A549 (cell line): ENCODE data around the gene CARD11. TPM values are rescaled to one million over a fixed set of nuclear protein-coding genes. Genes with fewer than 3 reads are reported as not detected.

Experiments used
- ATAC-seq, 2 experiments: fragments of 200-7000 bp in 1 of 2; fragments of >200 bp in 1 of 2; cut with Nextera tagmentation in 1 of 2; cut with Tn5 transposase in 1 of 2; 3 replicates each; pipeline versions ENCODE4 v1.8.0 to v1.9.1; 2018 to 2020; ENCODE audit warnings: mild to moderate bottlenecking in 1 of 2, moderate library complexity in 1 of 2
- CTCF ChIA-PET: fragments of 300-600 bp; sonication (Branson Sonifier 250); formaldehyde crosslinking; extraction: SDS; loops from one replicate; lab custom pipeline; 2021; ENCODE audit warnings: antibody characterized with exemption, inconsistent platforms; lab: Yijun Ruan, JAX
- POLR2A ChIA-PET: fragments of 350-600 bp; formaldehyde crosslinking; extraction: SDS; loops from one replicate; lab custom pipeline; 2021; ENCODE audit warnings: antibody characterized with exemption, inconsistent platforms; lab: Yijun Ruan, JAX
- DNase-seq, 2 experiments: peaks; one replicate each; pipeline versions ENCODE4 v3.0.0 to v3.0.0-alpha.2; 2011 to 2016; ENCODE audit warnings: low read depth in 1 of 2, low spot score in 1 of 2
- FAIRE-seq: peaks from 2 replicates; lab custom pipeline; 2011; peaks lifted over from hg19 to GRCh38; lab: Jason Lieb, UNC
- H3K27ac ChIP-seq, 2 experiments: fragments of >200 bp; sonication (Bioruptor Twin); formaldehyde crosslinking; 3 replicates each; pipeline ENCODE4 v1.5.1; 2016 to 2017
- H3K4me1 ChIP-seq: fragments of >200 bp; sonication (Bioruptor Twin); formaldehyde crosslinking; 3 replicates; pipeline ENCODE4 v1.6.1; 2016
- H3K4me2 ChIP-seq: fragments of >200 bp; sonication (Bioruptor Twin); formaldehyde crosslinking; 3 replicates; pipeline ENCODE4 v1.6.1; 2016
- H3K4me3 ChIP-seq: fragments of >200 bp; sonication (Bioruptor Twin); formaldehyde crosslinking; 3 replicates; pipeline ENCODE4 v1.5.1; 2016
- H3K9me3 ChIP-seq: fragments of >200 bp; sonication (Bioruptor Twin); formaldehyde crosslinking; 3 replicates; pipeline ENCODE4 v1.6.1; 2016
- ATOH8 ChIP-seq: fragments of 250-450 bp; sonication (Bioruptor Pico); IDR thresholded peaks from 2 replicates; pipeline ENCODE4 v1.5.0; 2020; ENCODE audit warnings: low read depth, mild to moderate bottlenecking, moderate library complexity
- CBX2 ChIP-seq: fragments of 200-600 bp; sonication (generic); IDR thresholded peaks from 2 replicates; pipeline ENCODE4 v1.6.1; 2016; ENCODE audit warnings: low read depth, mild to moderate bottlenecking, borderline replicate concordance
- CEBPB ChIP-seq, 2 experiments: fragments of >200 bp in 1 of 2; sonication (Bioruptor Twin) in 1 of 2; formaldehyde crosslinking in 1 of 2; IDR thresholded peaks; 2 replicates each; pipeline ENCODE4 v1.6.1; 2012 to 2016
- CHD2 ChIP-seq: fragments of 150-350 bp; IDR thresholded peaks from 2 replicates; pipeline ENCODE4 v1.6.1; 2014; ENCODE audit warnings: low read length; ENCODE audit not compliant: partially characterized antibody
- CHD4 ChIP-seq: fragments of 200-600 bp; sonication (generic); IDR thresholded peaks from 2 replicates; pipeline ENCODE4 v1.6.1; 2016; ENCODE audit warnings: antibody characterized with exemption, mild to moderate bottlenecking, borderline replicate concordance
- FOXS1 ChIP-seq: fragments of 250-450 bp; sonication (Bioruptor Pico); IDR thresholded peaks from 2 replicates; pipeline ENCODE4 v1.5.0; 2020; ENCODE audit warnings: mild to moderate bottlenecking, moderate library complexity
- HDAC2 ChIP-seq: fragments of 200-600 bp; sonication (generic); IDR thresholded peaks from 2 replicates; pipeline ENCODE4 v1.6.1; 2016
- HEYL ChIP-seq: fragments of 250-450 bp; sonication (Bioruptor Pico); IDR thresholded peaks from 2 replicates; pipeline ENCODE4 v1.8.0; 2021; ENCODE audit warnings: mild to moderate bottlenecking, moderate library complexity
- HOXA7 ChIP-seq: fragments of 250-450 bp; sonication (Bioruptor Pico); IDR thresholded peaks from 2 replicates; pipeline ENCODE4 v1.5.0; 2020; ENCODE audit warnings: mild to moderate bottlenecking, moderate library complexity
- HOXB5 ChIP-seq: fragments of 250-450 bp; sonication (Bioruptor Pico); IDR thresholded peaks from 2 replicates; pipeline ENCODE4 v1.5.0; 2020; ENCODE audit warnings: mild to moderate bottlenecking, moderate library complexity
- JUN ChIP-seq, 2 experiments: fragments of >200 bp; sonication (Bioruptor Twin); formaldehyde crosslinking; IDR thresholded peaks; 2 replicates in 1 of 2; 3 replicates in 1 of 2; pipeline ENCODE4 v1.6.1; 2016 to 2017
- MAFK ChIP-seq: fragments of 450-650 bp; IDR thresholded peaks from 2 replicates; pipeline ENCODE4 v1.6.1; 2014; ENCODE audit not compliant: partially characterized antibody
- MAZ ChIP-seq: fragments of 150-350 bp; IDR thresholded peaks from 2 replicates; pipeline ENCODE4 v1.6.1; 2014; ENCODE audit warnings: antibody characterized with exemption, low read depth, low read length, borderline replicate concordance
- NFE2L2 ChIP-seq: fragments of 150-350 bp; conservative IDR thresholded peaks from 2 replicates; pipeline ENCODE4 v1.6.1; 2014; ENCODE audit warnings: low read length
- NPAS2 ChIP-seq: fragments of 250-450 bp; sonication (Bioruptor Pico); IDR thresholded peaks from 2 replicates; pipeline ENCODE4 v1.8.0; 2022; ENCODE audit warnings: mild to moderate bottlenecking, moderate library complexity, borderline replicate concordance
- PHF8 ChIP-seq: fragments of 200-600 bp; sonication (generic); IDR thresholded peaks from 2 replicates; pipeline ENCODE4 v1.6.1; 2016; ENCODE audit warnings: low read depth, mild to moderate bottlenecking, antibody characterized with exemption, moderate library complexity, borderline replicate concordance
- POLR2AphosphoS2 ChIP-seq: conservative IDR thresholded peaks from 2 replicates; pipeline ENCODE4 v1.6.1; 2012; ENCODE audit warnings: low read length, improper control_type of control experiment, inconsistent platforms
- RAD21 ChIP-seq, 2 experiments: fragments of >200 bp in 1 of 2; sonication (Bioruptor Twin) in 1 of 2; formaldehyde crosslinking in 1 of 2; IDR thresholded peaks in 1 of 2; conservative IDR thresholded peaks in 1 of 2; 2 replicates in 1 of 2; 3 replicates in 1 of 2; pipeline ENCODE4 v1.6.1; 2012 to 2018; ENCODE audit warnings: inconsistent platforms in 1 of 2
- RARB ChIP-seq: fragments of 250-450 bp; sonication (Bioruptor Pico); IDR thresholded peaks from 2 replicates; pipeline ENCODE4 v1.8.0; 2021; ENCODE audit warnings: mild to moderate bottlenecking, moderate library complexity
- RCOR1 ChIP-seq: fragments of 150-350 bp; IDR thresholded peaks from 2 replicates; pipeline ENCODE4 v1.6.1; 2014; ENCODE audit warnings: antibody characterized with exemption, low read length, low read depth
- RFX5 ChIP-seq: fragments of 450-650 bp; IDR thresholded peaks from 2 replicates; pipeline ENCODE4 v1.7.1; 2014; ENCODE audit warnings: antibody characterized with exemption, mild to moderate bottlenecking, moderate library complexity
- RNF2 ChIP-seq: fragments of 200-600 bp; sonication (generic); IDR thresholded peaks from 2 replicates; pipeline ENCODE4 v1.6.1; 2016; ENCODE audit warnings: low read depth, mild to moderate bottlenecking, antibody characterized with exemption, moderate library complexity, borderline replicate concordance
- SREBF2 ChIP-seq: fragments of 450-650 bp; IDR thresholded peaks from 2 replicates; pipeline ENCODE4 v1.6.1; 2014; ENCODE audit warnings: mild to moderate bottlenecking, moderate library complexity
- ZC3H11A ChIP-seq: fragments of 450-650 bp; IDR thresholded peaks from 2 replicates; pipeline ENCODE4 v1.6.1; 2014; ENCODE audit warnings: antibody characterized with exemption, mild to moderate bottlenecking
- ZNF302 ChIP-seq: fragments of 250-450 bp; sonication (Bioruptor Pico); IDR thresholded peaks from 2 replicates; pipeline ENCODE4 v1.9.0; 2021; ENCODE audit warnings: inconsistent platforms, mild to moderate bottlenecking, moderate library complexity
- ZSCAN20 ChIP-seq: fragments of 250-450 bp; sonication (Bioruptor Pico); IDR thresholded peaks from 2 replicates; pipeline ENCODE4 v1.8.0; 2022; ENCODE audit warnings: mild to moderate bottlenecking, moderate library complexity
- WGBS: methylation state at CpG from one replicate; pipeline ENCODE4 v1.1.6; 2017; ENCODE audit errors: missing lambda C conversion rate; 5-methylcytosine and 5-hydroxymethylcytosine counted together
- polyA plus RNA-seq, 4 experiments: library from polyadenylated mRNA; depleted of rRNA in 3 of 4; stranded (reverse); fragments of >200 nt; fragmentation: RNase III in 1 of 4; extraction: RNeasy Plus Mini Kit Qiagen cat#74134 plus additional on column Dnase treatment in 1 of 4; gene quantifications; 2 replicates in 3 of 4; 3 replicates in 1 of 4; pipeline ENCODE4 v1.2.3, GENCODE V29; 2011 to 2017
- TF ChIP-seq, protein P1 (sequence below): fragments of 450-650 bp; IDR thresholded peaks from 2 replicates; pipeline ENCODE4 v1.6.1; 2014; ENCODE audit warnings: antibody characterized with exemption

The CARD11 gene
- polyA plus RNA-seq, 2 of the 4 experiments (the other 2 are of a cell fraction): 0.48 to 1.1 TPM

GRCh38 chr7:3008386-3008785 lies 35.3 kb downstream of the CARD11 start:
- ChIA-PET CTCF (interaction anchor here (0.6 kb wide), 1 partner anchor 123 kb away, joined by 4 read pairs; no protein-coding TSS in a partner anchor), POLR2A (no interaction called here)
- H3K27ac ChIP-seq: no peak overlapping the region
- no peak for DNase-seq
- H3K4me2 ChIP-seq: no peak overlapping the region
- 72% methylated on average over 2 of the region's 2 CpGs for WGBS
- H3K4me1 ChIP-seq: no peaks in the 10 kb centered on the region
- no peak overlapping the region for H3K4me3 ChIP-seq
- H3K9me3 ChIP-seq: no peaks in the 10 kb centered on the region
- TF ChIP-seq JUN (IDR thresholded peaks at IDR 0.05) (no peak), POLR2AphosphoS2 (no peak), ATOH8 (CRISPR knock-in tag) (no peak), SREBF2 (no peak), CHD2 (no peak), MAFK (no peak), RARB (no peak), CEBPB (IDR thresholded peaks at IDR 0.05) (no peak), RCOR1 (no peak), RAD21 (conservative IDR thresholded peaks at IDR 0.05 in 1 of 2, IDR thresholded peaks at IDR 0.05 in 1 of 2) (no peak), HOXB5 (CRISPR knock-in tag) (no peak)
- FAIRE-seq: no peak
- no peak for ATAC-seq

- ATAC-seq: no peak
- TF ChIP-seq ZNF302 (CRISPR knock-in tag): no peak
- no peak for TF ChIP-seq PHF8
- TF ChIP-seq MAZ: no peak
- TF ChIP-seq NFE2L2: no peak
- no peak for TF ChIP-seq RAD21 (conservative IDR thresholded peaks at IDR 0.05 in 1 of 2, IDR thresholded peaks at IDR 0.05 in 1 of 2)
- no peak for TF ChIP-seq HDAC2
- no peak for TF ChIP-seq POLR2AphosphoS2
- no peak for TF ChIP-seq ZSCAN20
- no peak for TF ChIP-seq CHD4
- no peak for TF ChIP-seq FOXS1 (CRISPR knock-in tag)
- TF ChIP-seq HOXA7 (CRISPR knock-in tag): no peak
- TF ChIP-seq, protein P1, sequence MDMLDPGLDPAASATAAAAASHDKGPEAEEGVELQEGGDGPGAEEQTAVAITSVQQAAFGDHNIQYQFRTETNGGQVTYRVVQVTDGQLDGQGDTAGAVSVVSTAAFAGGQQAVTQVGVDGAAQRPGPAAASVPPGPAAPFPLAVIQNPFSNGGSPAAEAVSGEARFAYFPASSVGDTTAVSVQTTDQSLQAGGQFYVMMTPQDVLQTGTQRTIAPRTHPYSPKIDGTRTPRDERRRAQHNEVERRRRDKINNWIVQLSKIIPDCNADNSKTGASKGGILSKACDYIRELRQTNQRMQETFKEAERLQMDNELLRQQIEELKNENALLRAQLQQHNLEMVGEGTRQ: no peak
- no peak for TF ChIP-seq HEYL (CRISPR knock-in tag)
- no peak for TF ChIP-seq SREBF2
- no peak for TF ChIP-seq CBX2
- TF ChIP-seq ZC3H11A: no peak
- TF ChIP-seq NPAS2 (CRISPR knock-in tag): no peak
- no peak for TF ChIP-seq HOXB5 (CRISPR knock-in tag)
- no peak for TF ChIP-seq RNF2
- TF ChIP-seq RFX5: no peak
- DNase-seq: no peak
- ChIA-PET CTCF (interaction anchor here (0.6 to 1.4 kb wide), 3 partner anchors 14 to 174 kb away, joined by 3 to 4 read pairs (median 3); no protein-coding TSS in a partner anchor), POLR2A (no interaction called here)
- no peak for FAIRE-seq
- Histone ChIP-seq H3K4me2 (no peak overlapping the region), H3K4me3 (no peak overlapping the region), H3K27ac (no peak overlapping the region), H3K4me1 (no peaks in the 10 kb centered on the region), H3K9me3 (no peaks in the 10 kb centered on the region)
- WGBS: 56% methylated on average over 6 of the region's 6 CpGs
Measured at GRCh38 chr7:3007696-3008095, 36.0 kb downstream of the CARD11 start.
